H1 (cell line): Measurements from ENCODE around the gene BCL3. TPM values are rescaled to one million over a fixed set of nuclear protein-coding genes. Genes with fewer than 3 reads are reported as not detected.

ENCODE experiments used
- CHD7 ChIP-seq: fragments of 300-600 bp; sonication (generic); IDR thresholded peaks from 2 replicates; pipeline ENCODE4 v1.7.1; 2012; ENCODE audit warnings: low read length, moderate library complexity, mild to moderate bottlenecking, inconsistent platforms; ENCODE audit not compliant: insufficient replicate concordance
- EGR1 ChIP-seq: IDR thresholded peaks from 2 replicates; pipeline ENCODE4 v1.6.1; 2011; ENCODE audit warnings: low read depth, low read length, borderline replicate concordance
- RBBP5 ChIP-seq: IDR thresholded peaks from 2 replicates; pipeline ENCODE4 v1.7.1; 2012; ENCODE audit warnings: low read depth, mild to moderate bottlenecking, inconsistent platforms, low read length, moderate library complexity, borderline replicate concordance
- SRF ChIP-seq: IDR thresholded peaks from 2 replicates; pipeline ENCODE4 v1.6.1; 2011; ENCODE audit warnings: mild to moderate bottlenecking, low read depth, low read length, moderate library complexity
- polyA plus RNA-seq, 7 experiments: library from polyadenylated mRNA; depleted of rRNA in 3 of 7; stranded (reverse) in 5 of 7; unstranded in 2 of 7; fragments of >200 nt in 5 of 7; fragments of 200-250 nt in 2 of 7; gene quantifications; 1 replicate in 5 of 7; 2 replicates in 1 of 7; 4 replicates in 1 of 7; pipeline versions ENCODE4 v1.2.1 to v1.2.3, GENCODE V29; 2011 to 2013; ENCODE audit warnings: missing spikeins in 2 of 7, mixed read lengths in 2 of 7
- total RNA-seq: library from RNA; stranded (reverse); fragmentation: NEBNext Ultra II Directional; extraction: Animal tissue kit (Norgen Biotek cat#: 25700); gene quantifications from 2 replicates; pipeline ENCODE4 v1.2.1, GENCODE V29; 2021

BCL3 gene
- total and polyA plus RNA-seq, 2 of the 8 experiments (the other 6 are each of a cell fraction or from before 2014, with no cell fraction given): 0.88 to 2.4 TPM

- TF ChIP-seq CHD7 (no peak), SRF (no peak), RBBP5 (no peak), EGR1 (no peak)
Observed at GRCh38 chr19:44704982-44705381, 43.5 kb upstream of the BCL3 start (continued).
